GM23338 (cell line): ENCODE data around the gene KIFC3. TPM values are rescaled to one million over a fixed set of nuclear protein-coding genes. Genes with fewer than 3 reads are reported as not detected.

ENCODE experiments used
- ATAC-seq: fragments of 200-7000 bp; cut with Tn5 transposase; 3 replicates; pipeline ENCODE4 v1.9.1; 2020
- DNase-seq: peaks from one replicate; pipeline ENCODE4 v3.0.0-alpha.2; 2015; ENCODE audit warnings: low spot score
- H2AFZ ChIP-seq: fragments of 200-600 bp; sonication (generic); 2 replicates; pipeline ENCODE4 v1.8.0; 2016; ENCODE audit warnings: antibody characterized with exemption, mild to moderate bottlenecking, moderate library complexity
- H3F3A ChIP-seq: fragments of 200-600 bp; sonication (generic); replicated peaks from 2 replicates; pipeline ENCODE4 v1.8.0; 2017; ENCODE audit warnings: antibody characterized with exemption, mixed run types, low read depth
- H3K27ac ChIP-seq: fragments of 200-600 bp; sonication (generic); 2 replicates; pipeline ENCODE4 v1.6.1; 2016; ENCODE audit warnings: low read depth
- H3K27me3 ChIP-seq: fragments of 200-600 bp; sonication (generic); 2 replicates; pipeline ENCODE4 v1.8.0; 2016; ENCODE audit warnings: mild to moderate bottlenecking, mixed run types, moderate library complexity; ENCODE audit not compliant: insufficient read depth
- H3K36me3 ChIP-seq: fragments of 200-600 bp; sonication (generic); 2 replicates; pipeline ENCODE4 v1.8.0; 2016; ENCODE audit warnings: mild to moderate bottlenecking; ENCODE audit not compliant: insufficient read depth
- H3K4me1 ChIP-seq: fragments of 200-600 bp; sonication (generic); 2 replicates; pipeline ENCODE4 v1.8.0; 2016; ENCODE audit warnings: mild to moderate bottlenecking, moderate library complexity; ENCODE audit not compliant: insufficient read depth
- H3K4me2 ChIP-seq: fragments of 200-600 bp; sonication (generic); 2 replicates; pipeline ENCODE4 v1.7.1; 2017; ENCODE audit warnings: mixed run types
- H3K4me3 ChIP-seq: fragments of 200-600 bp; sonication (generic); 2 replicates; pipeline ENCODE4 v1.6.1; 2016; ENCODE audit warnings: mixed run types
- H3K79me2 ChIP-seq: fragments of 200-600 bp; sonication (generic); replicated peaks from 2 replicates; pipeline ENCODE4 v1.8.0; 2017; ENCODE audit warnings: mild to moderate bottlenecking; ENCODE audit not compliant: insufficient read depth
- H3K9me2 ChIP-seq: fragments of 200-600 bp; sonication (generic); 2 replicates; pipeline ENCODE4 v1.8.0; 2017; ENCODE audit not compliant: insufficient read depth
- H4K20me1 ChIP-seq: fragments of 200-600 bp; sonication (generic); replicated peaks from 2 replicates; pipeline ENCODE4 v1.8.0; 2017; ENCODE audit warnings: mild to moderate bottlenecking; ENCODE audit not compliant: insufficient read depth
- H3K27ac Mint-ChIP-seq: 2 replicates; pipeline ENCODE4 v1.8.0; 2020; ENCODE audit warnings: inconsistent platforms, mild to moderate bottlenecking, moderate library complexity, mixed read lengths
- H3K27me3 Mint-ChIP-seq: 3 replicates; pipeline ENCODE4 v1.8.0; 2022; ENCODE audit warnings: low read depth, mild to moderate bottlenecking, moderate library complexity, mixed read lengths, inconsistent platforms; ENCODE audit not compliant: insufficient read depth, poor library complexity
- H3K36me3 Mint-ChIP-seq: 3 replicates; pipeline ENCODE4 v1.8.0; 2021; ENCODE audit warnings: low read depth, mild to moderate bottlenecking, inconsistent platforms, moderate library complexity, mixed read lengths
- H3K4me1 Mint-ChIP-seq: 3 replicates; pipeline ENCODE4 v1.8.0; 2020; ENCODE audit warnings: mild to moderate bottlenecking, inconsistent platforms, mixed read lengths
- H3K4me3 Mint-ChIP-seq: 3 replicates; pipeline ENCODE4 v1.8.0; 2021; ENCODE audit warnings: moderate library complexity, mild to moderate bottlenecking, inconsistent platforms, mixed read lengths
- H3K9me3 Mint-ChIP-seq: 3 replicates; pipeline ENCODE4 v1.8.0; 2020; ENCODE audit warnings: moderate library complexity, mild to moderate bottlenecking, inconsistent platforms, mixed read lengths
- EZH2 ChIP-seq: fragments of 200-600 bp; sonication (generic); IDR thresholded peaks from one replicate; pipeline ENCODE4 v1.8.0; 2017; ENCODE audit warnings: antibody characterized with exemption, mild to moderate bottlenecking, low read depth; ENCODE audit not compliant: unreplicated experiment
- EZH2phosphoT487 ChIP-seq: fragments of 200-600 bp; sonication (generic); IDR thresholded peaks from one replicate; pipeline ENCODE4 v1.8.1; 2018; ENCODE audit warnings: antibody characterized with exemption; ENCODE audit not compliant: unreplicated experiment
- JUNB ChIP-seq: IDR thresholded peaks from one replicate; pipeline ENCODE4 v1.6.1; 2016; ENCODE audit warnings: antibody characterized with exemption; ENCODE audit not compliant: unreplicated experiment
- POLR2AphosphoS5 ChIP-seq: IDR thresholded peaks from 2 replicates; pipeline ENCODE4 v1.6.1; 2016; ENCODE audit warnings: antibody characterized with exemption, low read depth
- STAT1 ChIP-seq: IDR thresholded peaks from one replicate; pipeline ENCODE4 v1.6.1; 2016; ENCODE audit warnings: antibody characterized with exemption; ENCODE audit not compliant: unreplicated experiment
- ZNF331 ChIP-seq: fragments of 250-450 bp; sonication (Bioruptor Pico); IDR thresholded peaks from 2 replicates; pipeline ENCODE4 v1.5.0; 2020; ENCODE audit warnings: low read depth, mild to moderate bottlenecking, moderate library complexity
- microRNA-seq: library from miRNA; unstranded; fragments of <30 nt; microRNA quantifications from one replicate; pipeline ENCODE4, GENCODE V29; 2017
- polyA plus RNA-seq: library from polyadenylated mRNA; unstranded; fragments of >200 nt; fragmentation: Nextera tagmentation; extraction: Ambion mirVana; gene quantifications from 2 replicates; pipeline ENCODE4 v1.2.1, GENCODE V29; 2016
- small RNA-seq: library from RNA; depleted of rRNA; stranded (forward); fragments of <200 nt; gene quantifications from one replicate; pipeline ENCODE3, GENCODE V24; 2014; ENCODE audit warnings: low replicate concordance
- total RNA-seq: library from RNA; depleted of rRNA; stranded (reverse); fragments of >200 nt; shearing (Covaris generic); gene quantifications from 2 replicates; pipeline ENCODE4 v1.2.3, GENCODE V29; 2014; rRNA removed
- TF ChIP-seq, protein P1 (sequence below): IDR thresholded peaks from 2 replicates; pipeline ENCODE4 v1.6.1; 2016; ENCODE audit warnings: antibody characterized with exemption
- TF ChIP-seq, protein P2 (sequence below): fragments of 250-450 bp; sonication (Bioruptor Pico); IDR thresholded peaks from 2 replicates; pipeline ENCODE4 v1.5.0; 2020; ENCODE audit warnings: mild to moderate bottlenecking, moderate library complexity
- TF ChIP-seq, protein P3 (sequence below), 2 experiments: fragments of 200-600 bp in 1 of 2; sonication (generic) in 1 of 2; conservative IDR thresholded peaks; 2 replicates each; pipeline versions ENCODE4 v1.5.1 to v1.6.1; 2016 to 2017; ENCODE audit warnings: antibody characterized with exemption in 2 of 2, low read depth in 2 of 2, mild to moderate bottlenecking in 2 of 2, moderate library complexity in 1 of 2

Gene KIFC3
- total and polyA plus RNA-seq, 2 experiments from 2014 or later, result 4.4 to 12.5 TPM

DNA sequence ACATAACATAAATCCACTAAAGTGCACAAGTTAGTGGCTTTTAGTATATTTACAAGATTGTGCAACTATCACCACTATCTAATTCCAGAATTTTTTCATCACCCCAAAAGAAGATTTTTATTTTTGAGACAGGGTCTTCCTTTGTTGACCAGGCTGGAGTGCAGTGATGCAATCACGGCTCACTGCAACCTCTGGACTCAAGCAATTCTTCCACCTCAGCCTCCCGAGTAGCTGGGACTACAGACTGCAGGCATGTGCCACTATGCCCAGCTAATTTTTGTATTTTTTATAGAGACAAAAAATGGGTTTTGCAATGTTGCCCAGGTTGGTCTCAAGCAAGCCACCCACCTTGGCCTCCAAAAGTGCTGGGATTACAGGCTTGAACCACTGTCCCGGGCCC is 92.6 kb downstream of the KIFC3 start:
- no peaks in the 10 kb centered on the region for H3K27me3 ChIP-seq
- H3K27ac ChIP-seq, result no peak overlapping the region
- H3K27ac Mint-ChIP-seq, result no peak overlapping the region
- no peaks in the 10 kb centered on the region for H3K4me1 Mint-ChIP-seq
- no peaks in the 10 kb centered on the region for H3K9me2 ChIP-seq
- DNase-seq (no peak), ATAC-seq (no peak)
- peaks cover 3% of the 10 kb centered on the region; the same call in 2 of the 3 replicates for H3K9me3 Mint-ChIP-seq
- no peak overlapping the region for H3K4me3 ChIP-seq
- H3K79me2 ChIP-seq, result no peaks in the 10 kb centered on the region
- no peaks in the 10 kb centered on the region for H3K36me3 ChIP-seq
- H3K4me2 ChIP-seq, result no peak overlapping the region
- no peaks in the 10 kb centered on the region for H3F3A ChIP-seq
- H3K4me1 ChIP-seq, result no peaks in the 10 kb centered on the region
- no peaks in the 10 kb centered on the region for H4K20me1 ChIP-seq
- TF ChIP-seq STAT1 (no peak), JUNB (no peak), POLR2AphosphoS5 (no peak), ZNF331 (CRISPR knock-in tag) (no peak), EZH2 (no peak), EZH2phosphoT487 (no peak)
- TF ChIP-seq, protein P1, sequence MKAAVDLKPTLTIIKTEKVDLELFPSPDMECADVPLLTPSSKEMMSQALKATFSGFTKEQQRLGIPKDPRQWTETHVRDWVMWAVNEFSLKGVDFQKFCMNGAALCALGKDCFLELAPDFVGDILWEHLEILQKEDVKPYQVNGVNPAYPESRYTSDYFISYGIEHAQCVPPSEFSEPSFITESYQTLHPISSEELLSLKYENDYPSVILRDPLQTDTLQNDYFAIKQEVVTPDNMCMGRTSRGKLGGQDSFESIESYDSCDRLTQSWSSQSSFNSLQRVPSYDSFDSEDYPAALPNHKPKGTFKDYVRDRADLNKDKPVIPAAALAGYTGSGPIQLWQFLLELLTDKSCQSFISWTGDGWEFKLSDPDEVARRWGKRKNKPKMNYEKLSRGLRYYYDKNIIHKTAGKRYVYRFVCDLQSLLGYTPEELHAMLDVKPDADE, result no peak
- TF ChIP-seq, protein P2, sequence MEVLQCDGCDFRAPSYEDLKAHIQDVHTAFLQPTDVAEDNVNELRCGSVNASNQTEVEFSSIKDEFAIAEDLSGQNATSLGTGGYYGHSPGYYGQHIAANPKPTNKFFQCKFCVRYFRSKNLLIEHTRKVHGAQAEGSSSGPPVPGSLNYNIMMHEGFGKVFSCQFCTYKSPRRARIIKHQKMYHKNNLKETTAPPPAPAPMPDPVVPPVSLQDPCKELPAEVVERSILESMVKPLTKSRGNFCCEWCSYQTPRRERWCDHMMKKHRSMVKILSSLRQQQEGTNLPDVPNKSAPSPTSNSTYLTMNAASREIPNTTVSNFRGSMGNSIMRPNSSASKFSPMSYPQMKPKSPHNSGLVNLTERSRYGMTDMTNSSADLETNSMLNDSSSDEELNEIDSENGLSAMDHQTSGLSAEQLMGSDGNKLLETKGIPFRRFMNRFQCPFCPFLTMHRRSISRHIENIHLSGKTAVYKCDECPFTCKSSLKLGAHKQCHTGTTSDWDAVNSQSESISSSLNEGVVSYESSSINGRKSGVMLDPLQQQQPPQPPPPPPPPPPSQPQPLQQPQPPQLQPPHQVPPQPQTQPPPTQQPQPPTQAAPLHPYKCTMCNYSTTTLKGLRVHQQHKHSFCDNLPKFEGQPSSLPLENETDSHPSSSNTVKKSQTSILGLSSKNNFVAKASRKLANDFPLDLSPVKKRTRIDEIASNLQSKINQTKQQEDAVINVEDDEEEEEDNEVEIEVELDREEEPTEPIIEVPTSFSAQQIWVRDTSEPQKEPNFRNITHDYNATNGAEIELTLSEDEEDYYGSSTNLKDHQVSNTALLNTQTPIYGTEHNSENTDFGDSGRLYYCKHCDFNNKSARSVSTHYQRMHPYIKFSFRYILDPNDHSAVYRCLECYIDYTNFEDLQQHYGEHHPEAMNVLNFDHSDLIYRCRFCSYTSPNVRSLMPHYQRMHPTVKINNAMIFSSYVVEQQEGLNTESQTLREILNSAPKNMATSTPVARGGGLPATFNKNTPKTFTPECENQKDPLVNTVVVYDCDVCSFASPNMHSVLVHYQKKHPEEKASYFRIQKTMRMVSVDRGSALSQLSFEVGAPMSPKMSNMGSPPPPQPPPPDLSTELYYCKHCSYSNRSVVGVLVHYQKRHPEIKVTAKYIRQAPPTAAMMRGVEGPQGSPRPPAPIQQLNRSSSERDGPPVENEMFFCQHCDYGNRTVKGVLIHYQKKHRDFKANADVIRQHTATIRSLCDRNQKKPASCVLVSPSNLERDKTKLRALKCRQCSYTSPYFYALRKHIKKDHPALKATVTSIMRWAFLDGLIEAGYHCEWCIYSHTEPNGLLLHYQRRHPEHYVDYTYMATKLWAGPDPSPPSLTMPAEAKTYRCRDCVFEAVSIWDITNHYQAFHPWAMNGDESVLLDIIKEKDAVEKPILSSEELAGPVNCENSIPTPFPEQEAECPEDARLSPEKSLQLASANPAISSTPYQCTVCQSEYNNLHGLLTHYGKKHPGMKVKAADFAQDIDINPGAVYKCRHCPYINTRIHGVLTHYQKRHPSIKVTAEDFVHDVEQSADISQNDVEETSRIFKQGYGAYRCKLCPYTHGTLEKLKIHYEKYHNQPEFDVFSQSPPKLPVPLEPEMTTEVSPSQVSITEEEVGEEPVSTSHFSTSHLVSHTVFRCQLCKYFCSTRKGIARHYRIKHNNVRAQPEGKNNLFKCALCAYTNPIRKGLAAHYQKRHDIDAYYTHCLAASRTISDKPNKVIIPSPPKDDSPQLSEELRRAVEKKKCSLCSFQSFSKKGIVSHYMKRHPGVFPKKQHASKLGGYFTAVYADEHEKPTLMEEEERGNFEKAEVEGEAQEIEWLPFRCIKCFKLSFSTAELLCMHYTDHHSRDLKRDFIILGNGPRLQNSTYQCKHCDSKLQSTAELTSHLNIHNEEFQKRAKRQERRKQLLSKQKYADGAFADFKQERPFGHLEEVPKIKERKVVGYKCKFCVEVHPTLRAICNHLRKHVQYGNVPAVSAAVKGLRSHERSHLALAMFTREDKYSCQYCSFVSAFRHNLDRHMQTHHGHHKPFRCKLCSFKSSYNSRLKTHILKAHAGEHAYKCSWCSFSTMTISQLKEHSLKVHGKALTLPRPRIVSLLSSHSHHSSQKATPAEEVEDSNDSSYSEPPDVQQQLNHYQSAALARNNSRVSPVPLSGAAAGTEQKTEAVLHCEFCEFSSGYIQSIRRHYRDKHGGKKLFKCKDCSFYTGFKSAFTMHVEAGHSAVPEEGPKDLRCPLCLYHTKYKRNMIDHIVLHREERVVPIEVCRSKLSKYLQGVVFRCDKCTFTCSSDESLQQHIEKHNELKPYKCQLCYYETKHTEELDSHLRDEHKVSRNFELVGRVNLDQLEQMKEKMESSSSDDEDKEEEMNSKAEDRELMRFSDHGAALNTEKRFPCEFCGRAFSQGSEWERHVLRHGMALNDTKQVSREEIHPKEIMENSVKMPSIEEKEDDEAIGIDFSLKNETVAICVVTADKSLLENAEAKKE (CRISPR knock-in tag), result no peak
- TF ChIP-seq, protein P3, sequence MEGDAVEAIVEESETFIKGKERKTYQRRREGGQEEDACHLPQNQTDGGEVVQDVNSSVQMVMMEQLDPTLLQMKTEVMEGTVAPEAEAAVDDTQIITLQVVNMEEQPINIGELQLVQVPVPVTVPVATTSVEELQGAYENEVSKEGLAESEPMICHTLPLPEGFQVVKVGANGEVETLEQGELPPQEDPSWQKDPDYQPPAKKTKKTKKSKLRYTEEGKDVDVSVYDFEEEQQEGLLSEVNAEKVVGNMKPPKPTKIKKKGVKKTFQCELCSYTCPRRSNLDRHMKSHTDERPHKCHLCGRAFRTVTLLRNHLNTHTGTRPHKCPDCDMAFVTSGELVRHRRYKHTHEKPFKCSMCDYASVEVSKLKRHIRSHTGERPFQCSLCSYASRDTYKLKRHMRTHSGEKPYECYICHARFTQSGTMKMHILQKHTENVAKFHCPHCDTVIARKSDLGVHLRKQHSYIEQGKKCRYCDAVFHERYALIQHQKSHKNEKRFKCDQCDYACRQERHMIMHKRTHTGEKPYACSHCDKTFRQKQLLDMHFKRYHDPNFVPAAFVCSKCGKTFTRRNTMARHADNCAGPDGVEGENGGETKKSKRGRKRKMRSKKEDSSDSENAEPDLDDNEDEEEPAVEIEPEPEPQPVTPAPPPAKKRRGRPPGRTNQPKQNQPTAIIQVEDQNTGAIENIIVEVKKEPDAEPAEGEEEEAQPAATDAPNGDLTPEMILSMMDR (conservative IDR thresholded peaks at IDR 0.05; ENCODE audit: low read depth in 2 of 2), result no peak
- H3K36me3 Mint-ChIP-seq, result no peaks in the 10 kb centered on the region
- peaks cover 5% of the 10 kb centered on the region for H3K27me3 Mint-ChIP-seq
- H2AFZ ChIP-seq, result no peak overlapping the region
- H3K4me3 Mint-ChIP-seq, result no peak overlapping the region

Small RNA genes lying within 50 kb of the gene (microRNA-seq; reads per million reads assigned to microRNA genes)
- gene MIR6772, result not detected

Small RNA genes lying within 50 kb of the gene (small RNA-seq; reads per million reads assigned to genes)
- gene MIR6772, result not detected
- gene RNU6-20P, result 0.17 reads per million

Other genes starting within 250 kb of the KIFC3 start
- 0.12 and 0.14 TPM in 2 replicates for gene ADGRG1, start 173.9 kb downstream of the KIFC3 start, total RNA-seq
- gene ADGRG1, start 173.9 kb downstream of the KIFC3 start, polyA plus RNA-seq, result 0.09 and 0.47 TPM in 2 replicates
- gene ADGRG3, start 134.2 kb downstream of the KIFC3 start, total RNA-seq, result not detected in 2 replicates
- not detected in 2 replicates for gene ADGRG3, start 134.2 kb downstream of the KIFC3 start, polyA plus RNA-seq
- gene DRC7, start 107.7 kb downstream of the KIFC3 start, total RNA-seq, result not detected in 2 replicates
- gene DRC7, start 107.7 kb downstream of the KIFC3 start, polyA plus RNA-seq, result not detected in 2 replicates
- gene KATNB1, start 66.7 kb downstream of the KIFC3 start, total RNA-seq, result 65.9 and 68.6 TPM in 2 replicates
- gene KATNB1, start 66.7 kb downstream of the KIFC3 start, polyA plus RNA-seq, result 28.3 and 31.4 TPM in 2 replicates
- gene CNGB1, start 168.6 kb upstream of the KIFC3 start, total RNA-seq, result not detected in 2 replicates
- not detected in 2 replicates for gene CNGB1, start 168.6 kb upstream of the KIFC3 start, polyA plus RNA-seq
- gene ZNF319, start 198.2 kb upstream of the KIFC3 start, total RNA-seq, result 4.3 and 10.0 TPM in 2 replicates
- 1.4 and 1.7 TPM in 2 replicates for gene ZNF319, start 198.2 kb upstream of the KIFC3 start, polyA plus RNA-seq
- gene USB1, start 198.9 kb upstream of the KIFC3 start, total RNA-seq, result 102 and 118 TPM in 2 replicates
- gene USB1, start 198.9 kb upstream of the KIFC3 start, polyA plus RNA-seq, result 67.1 and 79.6 TPM in 2 replicates
- 72.4 and 79.1 TPM in 2 replicates for gene MMP15, start 223.3 kb upstream of the KIFC3 start, total RNA-seq
- 10.9 and 11.5 TPM in 2 replicates for gene MMP15, start 223.3 kb upstream of the KIFC3 start, polyA plus RNA-seq